B cell (primary cell): ENCODE results near the gene STARD10.

Experiments used
- EZH2 ChIP-seq: IDR thresholded peaks from 2 replicates; pipeline ENCODE4 v1.6.1; 2012; ENCODE audit warnings: borderline replicate concordance, low read depth, mild to moderate bottlenecking, moderate library complexity, low read length; ENCODE audit not compliant: insufficient read depth, poor library complexity, severe bottlenecking
- TF ChIP-seq, protein P1 (sequence below): fragments of 200-600 bp; IDR thresholded peaks from one replicate; pipeline ENCODE4 v1.8.0; 2022; ENCODE audit warnings: antibody characterized with exemption, mild to moderate bottlenecking

DNA sequence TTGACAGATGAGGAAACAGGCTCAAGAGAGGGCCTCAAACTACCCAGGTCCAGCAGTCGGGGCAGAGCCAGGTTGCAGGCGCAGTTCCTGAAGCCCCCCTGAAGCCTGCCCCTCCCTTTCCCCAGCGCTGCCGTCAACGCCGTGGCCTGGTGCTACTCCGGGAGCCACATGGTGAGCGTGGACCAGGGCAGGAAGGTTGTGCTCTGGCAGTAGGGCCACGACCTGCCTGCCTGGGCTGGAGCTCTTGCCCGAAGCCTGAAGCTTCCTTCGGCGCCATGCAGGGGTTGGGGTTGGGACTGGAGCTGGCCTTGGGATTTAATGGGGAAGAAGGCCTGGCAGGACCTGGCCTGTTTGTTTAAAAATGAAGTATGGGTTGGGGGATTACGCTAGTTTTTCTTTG lies 35.3 kb upstream of the STARD10 start:
- TF ChIP-seq, protein P1, sequence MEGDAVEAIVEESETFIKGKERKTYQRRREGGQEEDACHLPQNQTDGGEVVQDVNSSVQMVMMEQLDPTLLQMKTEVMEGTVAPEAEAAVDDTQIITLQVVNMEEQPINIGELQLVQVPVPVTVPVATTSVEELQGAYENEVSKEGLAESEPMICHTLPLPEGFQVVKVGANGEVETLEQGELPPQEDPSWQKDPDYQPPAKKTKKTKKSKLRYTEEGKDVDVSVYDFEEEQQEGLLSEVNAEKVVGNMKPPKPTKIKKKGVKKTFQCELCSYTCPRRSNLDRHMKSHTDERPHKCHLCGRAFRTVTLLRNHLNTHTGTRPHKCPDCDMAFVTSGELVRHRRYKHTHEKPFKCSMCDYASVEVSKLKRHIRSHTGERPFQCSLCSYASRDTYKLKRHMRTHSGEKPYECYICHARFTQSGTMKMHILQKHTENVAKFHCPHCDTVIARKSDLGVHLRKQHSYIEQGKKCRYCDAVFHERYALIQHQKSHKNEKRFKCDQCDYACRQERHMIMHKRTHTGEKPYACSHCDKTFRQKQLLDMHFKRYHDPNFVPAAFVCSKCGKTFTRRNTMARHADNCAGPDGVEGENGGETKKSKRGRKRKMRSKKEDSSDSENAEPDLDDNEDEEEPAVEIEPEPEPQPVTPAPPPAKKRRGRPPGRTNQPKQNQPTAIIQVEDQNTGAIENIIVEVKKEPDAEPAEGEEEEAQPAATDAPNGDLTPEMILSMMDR, result no peak
- TF ChIP-seq EZH2, result no peak
